K562 (cell line): ENCODE measurements around the gene RALY. TPM values are rescaled to one million over a fixed set of nuclear protein-coding genes. Genes with fewer than 3 reads are reported as not detected.

Source experiments
- BACH1 ChIP-seq: fragments of 200-800 bp; sonication (Bioruptor generic); IDR thresholded peaks from 2 replicates; pipeline ENCODE4 v1.6.1; 2016; ENCODE audit warnings: missing genetic modification characterization, missing compliant biosample characterization
- ELF1 ChIP-seq: fragments of 200-800 bp; sonication (Bioruptor generic); IDR thresholded peaks from 2 replicates; pipeline ENCODE4 v1.6.1; 2016; ENCODE audit warnings: missing genetic modification characterization, missing compliant biosample characterization
- HOXB6 ChIP-seq: fragments of 250-450 bp; sonication (Bioruptor Pico); IDR thresholded peaks from 2 replicates; pipeline ENCODE4 v1.5.1; 2022; ENCODE audit warnings: mild to moderate bottlenecking, borderline replicate concordance
- KLF1 ChIP-seq: fragments of 450-650 bp; IDR thresholded peaks from 2 replicates; pipeline ENCODE4 v1.6.1; 2016; ENCODE audit warnings: missing genetic modification characterization, missing compliant biosample characterization
- MTF1 ChIP-seq: fragments of 250-450 bp; sonication (Bioruptor Pico); IDR thresholded peaks from 2 replicates; pipeline ENCODE4 v1.9.0; 2021; ENCODE audit warnings: moderate library complexity, mild to moderate bottlenecking, inconsistent platforms, borderline replicate concordance
- SMC3 ChIP-seq: conservative IDR thresholded peaks from 2 replicates; pipeline ENCODE4 v1.6.1; 2011; ENCODE audit warnings: low read depth, low read length, improper control_type of control experiment; ENCODE audit not compliant: insufficient read depth
- TCF7 ChIP-seq: sonication (generic); IDR thresholded peaks from 2 replicates; pipeline ENCODE4 v1.6.1; 2016; ENCODE audit warnings: antibody characterized with exemption, borderline replicate concordance
- polyA plus RNA-seq, 8 experiments: library from polyadenylated mRNA; depleted of rRNA in 4 of 8; stranded (reverse) in 5 of 8; unstranded in 3 of 8; fragments of >200 nt; fragmentation: Nextera tagmentation in 2 of 8; fragmentation: Illumina TruSeq in 1 of 8; extraction: Ambion mirVana in 2 of 8; extraction: Trizol in 1 of 8; gene quantifications; 2 replicates each; pipeline versions ENCODE4 v1.2.1 to v1.2.3, GENCODE V29; 2011 to 2014; ENCODE audit warnings: inconsistent platforms in 1 of 8, missing spikeins in 1 of 8
- total RNA-seq, 7 experiments: library from RNA; depleted of rRNA in 6 of 7; stranded (reverse); fragments of >200 nt in 6 of 7; fragmentation: Illumina TruSeq in 2 of 7; extraction: Trizol in 2 of 7; gene quantifications; 2 replicates each; pipeline versions ENCODE4 v1.2.1 to v1.2.3, GENCODE V29; 2011 to 2021; ENCODE audit warnings: low replicate concordance in 1 of 7
- TF ChIP-seq, protein P1 (sequence below), 2 experiments: fragments of 450-650 bp in 1 of 2; sonication (generic) in 1 of 2; formaldehyde crosslinking in 1 of 2; IDR thresholded peaks; 2 replicates each; pipeline versions ENCODE4 v1.7.1 to v1.9.0; 2016 to 2022; ENCODE audit warnings: inconsistent platforms in 1 of 2, mild to moderate bottlenecking in 1 of 2, missing genetic modification reagents in 1 of 2
- TF ChIP-seq, protein P2 (sequence below): fragments of 450-650 bp; formaldehyde crosslinking; IDR thresholded peaks from 2 replicates; pipeline ENCODE4 v1.4.0; 2020; ENCODE audit warnings: mild to moderate bottlenecking, moderate library complexity
- TF ChIP-seq, protein P3 (sequence below): fragments of 250-450 bp; sonication (Bioruptor Pico); IDR thresholded peaks from 2 replicates; pipeline ENCODE4 v1.5.0; 2020; ENCODE audit warnings: mild to moderate bottlenecking
- TF ChIP-seq, protein P4 (sequence below): IDR thresholded peaks from 2 replicates; pipeline ENCODE4 v1.6.1; 2012; ENCODE audit warnings: low read depth, low read length, improper control_type of control experiment, borderline replicate concordance

The RALY gene
- total and polyA plus RNA-seq, 9 of the 15 experiments (the other 6 are each of a cell fraction or from before 2014, with no cell fraction given) = 0.80 to 207 (median 128) TPM

DNA sequence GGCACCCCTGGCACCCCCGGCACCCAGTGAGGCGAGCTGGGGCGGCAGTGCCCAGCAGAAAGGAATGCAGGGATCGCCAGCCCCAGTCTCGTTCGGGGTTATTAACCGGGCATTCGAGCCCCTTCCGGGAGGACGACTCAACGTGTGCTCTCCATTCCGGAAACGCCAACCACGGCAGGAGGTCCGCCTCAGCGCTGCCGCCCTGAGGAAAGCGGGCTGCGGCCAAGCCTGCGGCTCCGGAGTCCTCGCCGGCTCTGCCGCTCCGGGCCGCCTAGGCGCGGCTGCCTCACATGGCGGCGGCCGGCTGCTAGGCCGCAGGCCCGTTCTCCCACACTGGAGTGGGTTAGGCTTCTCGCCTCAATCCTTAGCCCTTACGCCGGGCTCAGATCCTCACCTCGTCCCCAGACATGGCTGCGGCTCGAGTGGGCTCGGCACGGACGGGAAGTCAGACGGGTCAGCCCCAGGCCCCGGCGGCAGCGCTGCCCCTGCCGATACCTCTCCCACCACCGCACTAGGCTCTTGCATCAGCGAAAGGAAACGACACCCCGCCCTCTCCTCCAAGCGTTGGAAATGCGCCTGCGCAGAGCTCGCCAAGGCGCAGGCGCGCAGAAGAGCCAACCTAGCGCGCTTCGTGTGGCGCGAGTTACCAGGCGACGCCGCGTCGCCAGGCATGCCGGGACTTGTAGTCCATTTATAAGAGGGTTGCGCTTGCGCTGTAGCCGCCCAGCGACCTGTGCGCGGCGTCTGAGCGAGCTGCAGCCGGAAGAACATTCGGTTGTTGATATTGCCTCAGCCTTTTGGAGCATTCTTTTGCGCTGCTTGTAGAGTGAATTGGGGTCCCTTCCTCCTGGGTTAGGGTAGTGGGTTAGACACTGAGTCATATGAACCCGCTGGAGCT, 118.2 kb downstream of the RALY start, which contains the start of gene EIF2S2 (continued):
- TF ChIP-seq, protein P1, sequence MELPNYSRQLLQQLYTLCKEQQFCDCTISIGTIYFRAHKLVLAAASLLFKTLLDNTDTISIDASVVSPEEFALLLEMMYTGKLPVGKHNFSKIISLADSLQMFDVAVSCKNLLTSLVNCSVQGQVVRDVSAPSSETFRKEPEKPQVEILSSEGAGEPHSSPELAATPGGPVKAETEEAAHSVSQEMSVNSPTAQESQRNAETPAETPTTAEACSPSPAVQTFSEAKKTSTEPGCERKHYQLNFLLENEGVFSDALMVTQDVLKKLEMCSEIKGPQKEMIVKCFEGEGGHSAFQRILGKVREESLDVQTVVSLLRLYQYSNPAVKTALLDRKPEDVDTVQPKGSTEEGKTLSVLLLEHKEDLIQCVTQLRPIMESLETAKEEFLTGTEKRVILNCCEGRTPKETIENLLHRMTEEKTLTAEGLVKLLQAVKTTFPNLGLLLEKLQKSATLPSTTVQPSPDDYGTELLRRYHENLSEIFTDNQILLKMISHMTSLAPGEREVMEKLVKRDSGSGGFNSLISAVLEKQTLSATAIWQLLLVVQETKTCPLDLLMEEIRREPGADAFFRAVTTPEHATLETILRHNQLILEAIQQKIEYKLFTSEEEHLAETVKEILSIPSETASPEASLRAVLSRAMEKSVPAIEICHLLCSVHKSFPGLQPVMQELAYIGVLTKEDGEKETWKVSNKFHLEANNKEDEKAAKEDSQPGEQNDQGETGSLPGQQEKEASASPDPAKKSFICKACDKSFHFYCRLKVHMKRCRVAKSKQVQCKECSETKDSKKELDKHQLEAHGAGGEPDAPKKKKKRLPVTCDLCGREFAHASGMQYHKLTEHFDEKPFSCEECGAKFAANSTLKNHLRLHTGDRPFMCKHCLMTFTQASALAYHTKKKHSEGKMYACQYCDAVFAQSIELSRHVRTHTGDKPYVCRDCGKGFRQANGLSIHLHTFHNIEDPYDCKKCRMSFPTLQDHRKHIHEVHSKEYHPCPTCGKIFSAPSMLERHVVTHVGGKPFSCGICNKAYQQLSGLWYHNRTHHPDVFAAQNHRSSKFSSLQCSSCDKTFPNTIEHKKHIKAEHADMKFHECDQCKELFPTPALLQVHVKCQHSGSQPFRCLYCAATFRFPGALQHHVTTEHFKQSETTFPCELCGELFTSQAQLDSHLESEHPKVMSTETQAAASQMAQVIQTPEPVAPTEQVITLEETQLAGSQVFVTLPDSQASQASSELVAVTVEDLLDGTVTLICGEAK (IDR thresholded peaks at IDR 0.05) = peak; percentile 82
- TF ChIP-seq, protein P1 (CRISPR knock-in tag; IDR thresholded peaks at IDR 0.05) = no peak
- TF ChIP-seq, protein P2, sequence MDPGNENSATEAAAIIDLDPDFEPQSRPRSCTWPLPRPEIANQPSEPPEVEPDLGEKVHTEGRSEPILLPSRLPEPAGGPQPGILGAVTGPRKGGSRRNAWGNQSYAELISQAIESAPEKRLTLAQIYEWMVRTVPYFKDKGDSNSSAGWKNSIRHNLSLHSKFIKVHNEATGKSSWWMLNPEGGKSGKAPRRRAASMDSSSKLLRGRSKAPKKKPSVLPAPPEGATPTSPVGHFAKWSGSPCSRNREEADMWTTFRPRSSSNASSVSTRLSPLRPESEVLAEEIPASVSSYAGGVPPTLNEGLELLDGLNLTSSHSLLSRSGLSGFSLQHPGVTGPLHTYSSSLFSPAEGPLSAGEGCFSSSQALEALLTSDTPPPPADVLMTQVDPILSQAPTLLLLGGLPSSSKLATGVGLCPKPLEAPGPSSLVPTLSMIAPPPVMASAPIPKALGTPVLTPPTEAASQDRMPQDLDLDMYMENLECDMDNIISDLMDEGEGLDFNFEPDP (CRISPR knock-in tag) = no peak
- TF ChIP-seq, protein P3, sequence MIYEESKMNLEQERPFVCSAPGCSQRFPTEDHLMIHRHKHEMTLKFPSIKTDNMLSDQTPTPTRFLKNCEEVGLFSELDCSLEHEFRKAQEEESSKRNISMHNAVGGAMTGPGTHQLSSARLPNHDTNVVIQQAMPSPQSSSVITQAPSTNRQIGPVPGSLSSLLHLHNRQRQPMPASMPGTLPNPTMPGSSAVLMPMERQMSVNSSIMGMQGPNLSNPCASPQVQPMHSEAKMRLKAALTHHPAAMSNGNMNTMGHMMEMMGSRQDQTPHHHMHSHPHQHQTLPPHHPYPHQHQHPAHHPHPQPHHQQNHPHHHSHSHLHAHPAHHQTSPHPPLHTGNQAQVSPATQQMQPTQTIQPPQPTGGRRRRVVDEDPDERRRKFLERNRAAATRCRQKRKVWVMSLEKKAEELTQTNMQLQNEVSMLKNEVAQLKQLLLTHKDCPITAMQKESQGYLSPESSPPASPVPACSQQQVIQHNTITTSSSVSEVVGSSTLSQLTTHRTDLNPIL (CRISPR knock-in tag) = no peak
- TF ChIP-seq TCF7 (no peak), MTF1 (CRISPR knock-in tag) (no peak), HOXB6 (CRISPR knock-in tag) (no peak), SMC3 (no peak), ELF1 (tag) (peak; percentile 68), KLF1 (tag) (0 out of 2 replicates have a peak, but pooled peaks have one; percentile 45), BACH1 (tag) (no peak)
- TF ChIP-seq, protein P4, sequence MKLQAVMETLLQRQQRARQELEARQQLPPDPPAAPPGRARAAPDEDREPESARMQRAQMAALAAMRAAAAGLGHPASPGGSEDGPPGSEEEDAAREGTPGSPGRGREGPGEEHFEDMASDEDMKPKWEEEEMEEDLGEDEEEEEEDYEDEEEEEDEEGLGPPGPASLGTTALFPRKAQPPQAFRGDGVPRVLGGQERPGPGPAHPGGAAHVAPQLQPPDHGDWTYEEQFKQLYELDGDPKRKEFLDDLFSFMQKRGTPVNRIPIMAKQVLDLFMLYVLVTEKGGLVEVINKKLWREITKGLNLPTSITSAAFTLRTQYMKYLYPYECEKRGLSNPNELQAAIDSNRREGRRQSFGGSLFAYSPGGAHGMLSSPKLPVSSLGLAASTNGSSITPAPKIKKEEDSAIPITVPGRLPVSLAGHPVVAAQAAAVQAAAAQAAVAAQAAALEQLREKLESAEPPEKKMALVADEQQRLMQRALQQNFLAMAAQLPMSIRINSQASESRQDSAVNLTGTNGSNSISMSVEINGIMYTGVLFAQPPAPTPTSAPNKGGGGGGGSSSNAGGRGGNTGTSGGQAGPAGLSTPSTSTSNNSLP = no peak
